Stimulated activated CD8-positive, alpha-beta memory T cell treated with anti-CD3 and anti-CD28 coated beads, Interleukin-4, amount 100 ng/mL, for 24 hours (primary cell): ENCODE data around the gene RDH11.
"Not testable (repeated sequence)": the region's sequence is repeated elsewhere in the genome, so short reads cannot be mapped to it uniquely, and the experiment has no call there.

Experiments used
- DNase-seq: peaks from one replicate; pipeline ENCODE4 v3.0.0-alpha.2; 2020; ENCODE audit warnings: low read depth

Gene RDH11

GRCh38 chr14:67703997-67704396 is 8.4 kb upstream of the RDH11 start:
- DNase-seq, result no peak

- not testable (repeated sequence) for DNase-seq
Measured at GRCh38 chr14:67701492-67701891, 5.9 kb upstream of the RDH11 start, which contains the start of gene RDH12. Gene RDH12, plus strand, starts transcription at chr14:67701886. Its CDS starts 20,757 bp downstream, at chr14:67722643.

- DNase-seq, result no peak
Measured at GRCh38 chr14:67698179-67698578, 2.6 kb upstream of the RDH11 start.

GRCh38 chr14:67697006-67697405 is 1.4 kb upstream of the RDH11 start:
- no peak for DNase-seq

GRCh38 chr14:67694791-67695393 is 672 bp downstream of the RDH11 start:
- DNase-seq, result peak; percentile 57

GRCh38 chr14:67690011-67690410 is 5.6 kb downstream of the RDH11 start:
- DNase-seq, result no peak

- no peak for DNase-seq
Measured at GRCh38 chr14:67683842-67684241, 11.7 kb downstream of the RDH11 start.

- no peak for DNase-seq
Measured at GRCh38 chr14:67680941-67681340, 14.6 kb downstream of the RDH11 start.

- no peak for DNase-seq
Measured at GRCh38 chr14:67680121-67680602, 15.4 kb downstream of the RDH11 start.

- DNase-seq, result no peak
Measured at GRCh38 chr14:67679006-67679405, 16.6 kb downstream of the RDH11 start.

- DNase-seq, result no peak
Measured at GRCh38 chr14:67675219-67675582, 20.4 kb downstream of the RDH11 start.

GRCh38 chr14:67674480-67675218 is 20.9 kb downstream of the RDH11 start, which contains the start of gene VTI1B:
Gene VTI1B, minus strand, starts transcription at chr14:67674632. Its CDS starts 143 bp downstream, at chr14:67674489.
- DNase-seq, result peak; percentile 62

GRCh38 chr14:67674139-67674479 is 21.5 kb downstream of the RDH11 start:
- peak; percentile 31 for DNase-seq

GRCh38 chr14:67673451-67673850 is 22.1 kb downstream of the RDH11 start:
- DNase-seq, result no peak

- DNase-seq, result no peak
Measured at GRCh38 chr14:67668559-67668958, 27.0 kb downstream of the RDH11 start.

- no peak for DNase-seq
Measured at GRCh38 chr14:67666750-67667449, 28.7 kb downstream of the RDH11 start.

GRCh38 chr14:67665868-67666267 is 29.7 kb downstream of the RDH11 start:
- no peak for DNase-seq

- no peak for DNase-seq
Measured at GRCh38 chr14:67663633-67664032, 31.9 kb downstream of the RDH11 start.

- DNase-seq, result no peak
Measured at GRCh38 chr14:67653651-67654280, 41.8 kb downstream of the RDH11 start.

- DNase-seq, result no peak
Measured at GRCh38 chr14:67652189-67652588, 43.4 kb downstream of the RDH11 start.

GRCh38 chr14:67650694-67651093 is 44.9 kb downstream of the RDH11 start:
- DNase-seq, result no peak

GRCh38 chr14:67650151-67650550 is 45.4 kb downstream of the RDH11 start:
- no peak for DNase-seq

- no peak for DNase-seq
Measured at GRCh38 chr14:67646131-67646530, 49.4 kb downstream of the RDH11 start.
